ENCODE measurements around the gene CNNM1.

GRCh38 chr10:99399664-99400063 is 70.5 kb downstream of the CNNM1 start:
- no peak for TF ChIP-seq EZH2 (IDR thresholded peaks at IDR 0.05; ENCODE audit: borderline replicate concordance, low read depth, low read length, severe bottlenecking)
- TF ChIP-seq POLR2A (IDR thresholded peaks at IDR 0.05; ENCODE audit: low read depth, low read length) = no peak
- TF ChIP-seq JUN (IDR thresholded peaks at IDR 0.05; ENCODE audit: borderline replicate concordance, insufficient read depth, insufficient read length, low read depth) = no peak
- no peak for TF ChIP-seq MAX (IDR thresholded peaks at IDR 0.05; ENCODE audit: insufficient read depth, insufficient read length)

All from endothelial cell of umbilical vein (primary cell).